HG03342 (cell line): Measurements from ENCODE around the gene ACTL9.
"Not testable (repeated sequence)": the region's sequence is repeated elsewhere in the genome, so short reads cannot be mapped to it uniquely, and the experiment has no call there.

Experiments used
- ATAC-seq: cut with Tn5 transposase; IDR thresholded peaks from one replicate; pipeline ENCODE4 v1.9.1; 2021; ENCODE audit warnings: mild to moderate bottlenecking, moderate library complexity; ENCODE audit not compliant: unreplicated experiment

Gene ACTL9, protein sequence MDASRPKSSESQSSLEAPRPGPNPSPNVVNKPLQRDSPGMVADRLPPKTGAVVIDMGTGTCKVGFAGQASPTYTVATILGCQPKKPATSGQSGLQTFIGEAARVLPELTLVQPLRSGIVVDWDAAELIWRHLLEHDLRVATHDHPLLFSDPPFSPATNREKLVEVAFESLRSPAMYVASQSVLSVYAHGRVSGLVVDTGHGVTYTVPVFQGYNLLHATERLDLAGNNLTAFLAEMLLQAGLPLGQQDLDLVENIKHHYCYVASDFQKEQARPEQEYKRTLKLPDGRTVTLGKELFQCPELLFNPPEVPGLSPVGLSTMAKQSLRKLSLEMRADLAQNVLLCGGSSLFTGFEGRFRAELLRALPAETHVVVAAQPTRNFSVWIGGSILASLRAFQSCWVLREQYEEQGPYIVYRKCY

DNA sequence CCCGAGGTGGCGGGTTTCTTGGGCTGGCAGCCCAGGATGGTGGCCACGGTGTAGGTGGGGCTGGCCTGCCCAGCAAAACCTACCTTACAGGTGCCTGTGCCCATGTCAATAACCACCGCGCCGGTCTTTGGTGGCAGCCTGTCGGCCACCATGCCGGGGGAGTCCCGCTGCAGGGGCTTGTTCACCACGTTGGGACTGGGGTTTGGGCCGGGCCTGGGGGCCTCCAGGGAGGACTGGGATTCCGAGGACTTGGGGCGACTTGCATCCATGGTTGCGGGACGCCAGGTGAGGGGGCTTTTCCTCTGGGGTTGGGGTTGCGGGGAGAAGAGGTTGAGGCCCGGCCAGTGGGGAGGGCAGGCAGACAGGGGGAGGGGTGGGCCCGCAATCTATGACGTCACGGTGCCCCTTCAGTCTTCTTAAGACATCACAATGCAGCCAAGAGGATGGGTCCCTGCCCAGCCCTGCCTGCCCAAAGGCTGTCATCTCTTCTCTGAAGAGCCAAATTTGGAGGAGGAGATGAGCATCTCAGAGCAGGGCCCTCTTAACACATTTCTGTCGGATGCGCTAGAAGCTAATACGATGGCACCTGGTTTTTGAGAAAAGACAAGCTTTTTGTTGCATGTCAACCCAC lies at the start of gene ACTL9:
Gene ACTL9, minus strand, starts transcription at position 363 of the 631 bp plus-strand sequence. Its CDS starts 94 bp downstream, at position 269.
- no peak for ATAC-seq

DNA sequence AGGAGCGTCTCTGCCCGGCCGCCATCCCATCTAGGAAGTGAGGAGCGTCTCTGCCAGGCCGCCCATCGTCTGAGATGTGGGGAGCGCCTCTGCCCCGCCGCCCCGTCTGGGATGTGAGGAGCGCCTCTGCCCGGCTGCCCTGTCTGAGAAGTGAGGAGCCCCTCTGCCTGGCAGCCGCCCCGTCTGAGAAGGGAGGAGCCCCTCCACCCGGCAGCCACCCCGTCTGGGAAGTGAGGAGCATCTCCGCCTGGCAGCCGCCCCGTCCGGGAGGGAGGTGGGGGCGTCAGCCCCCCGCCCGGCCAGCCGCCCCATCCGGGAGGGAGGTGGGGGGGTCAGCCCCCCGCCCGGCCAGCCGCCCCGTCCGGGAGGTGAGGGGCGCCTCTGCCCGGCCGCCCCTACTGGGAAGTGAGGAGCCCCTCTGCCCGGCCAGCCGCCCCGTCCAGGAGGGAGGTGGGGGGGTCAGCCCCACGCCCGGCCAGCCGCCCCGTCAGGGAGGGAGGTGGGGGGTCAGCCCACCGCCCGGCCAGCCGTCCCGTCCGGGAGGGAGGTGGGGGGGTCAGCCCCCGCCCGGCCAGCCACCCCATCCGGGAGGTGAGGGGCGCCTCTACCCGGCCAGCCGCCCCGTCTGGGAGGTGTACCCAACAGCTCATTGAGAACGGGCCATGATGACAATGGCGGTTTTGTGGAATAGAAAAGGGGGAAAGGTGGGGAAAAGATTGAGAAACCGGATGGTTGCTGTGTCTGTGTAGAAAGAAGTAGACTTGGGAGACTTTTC lies 40.9 kb upstream of the ACTL9 start:
- not testable (repeated sequence) for ATAC-seq

DNA sequence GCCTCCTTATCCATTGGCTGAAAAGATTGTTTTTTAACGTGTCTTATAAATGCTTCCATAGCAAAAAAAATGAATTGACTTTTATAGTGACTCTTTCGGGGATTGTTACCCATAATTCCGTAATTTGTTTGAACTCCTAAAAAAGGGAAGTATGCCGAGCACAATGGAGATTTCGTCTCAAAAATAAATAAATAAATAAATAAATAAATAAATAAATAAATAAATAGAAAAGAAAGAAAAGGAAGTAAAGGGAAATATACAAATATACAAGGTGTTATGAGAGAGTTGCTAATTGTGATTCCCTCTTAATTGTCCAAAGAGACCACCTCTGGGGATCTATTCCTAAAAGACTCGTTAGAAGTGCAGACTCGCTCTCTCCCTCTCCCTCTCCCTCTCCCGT lies 39.8 kb upstream of the ACTL9 start:
- no peak for ATAC-seq

DNA sequence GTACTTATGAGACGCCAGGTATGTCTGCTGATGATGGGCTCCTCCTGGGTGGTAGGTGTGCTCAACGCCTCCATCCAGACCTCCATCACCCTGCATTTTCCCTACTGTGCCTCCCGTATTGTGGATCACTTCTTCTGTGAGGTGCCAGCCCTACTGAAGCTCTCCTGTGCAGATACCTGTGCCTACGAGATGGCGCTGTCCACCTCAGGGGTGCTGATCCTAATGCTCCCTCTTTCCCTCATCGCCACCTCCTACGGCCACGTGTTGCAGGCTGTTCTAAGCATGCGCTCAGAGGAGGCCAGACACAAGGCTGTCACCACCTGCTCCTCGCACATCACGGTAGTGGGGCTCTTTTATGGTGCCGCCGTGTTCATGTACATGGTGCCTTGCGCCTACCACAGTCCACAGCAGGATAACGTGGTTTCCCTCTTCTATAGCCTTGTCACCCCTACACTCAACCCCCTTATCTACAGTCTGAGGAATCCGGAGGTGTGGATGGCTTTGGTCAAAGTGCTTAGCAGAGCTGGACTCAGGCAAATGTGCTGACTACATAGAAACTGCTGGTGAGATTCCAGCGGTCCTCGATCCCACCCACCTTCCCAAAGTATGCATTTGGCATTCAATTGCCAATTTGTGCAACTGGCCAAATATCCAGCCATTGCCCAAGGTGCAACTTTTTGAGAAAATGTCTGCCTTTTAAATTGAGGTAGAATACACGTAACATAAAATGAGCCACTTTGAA lies 33.0 kb upstream of the ACTL9 start:
- ATAC-seq: no peak

DNA sequence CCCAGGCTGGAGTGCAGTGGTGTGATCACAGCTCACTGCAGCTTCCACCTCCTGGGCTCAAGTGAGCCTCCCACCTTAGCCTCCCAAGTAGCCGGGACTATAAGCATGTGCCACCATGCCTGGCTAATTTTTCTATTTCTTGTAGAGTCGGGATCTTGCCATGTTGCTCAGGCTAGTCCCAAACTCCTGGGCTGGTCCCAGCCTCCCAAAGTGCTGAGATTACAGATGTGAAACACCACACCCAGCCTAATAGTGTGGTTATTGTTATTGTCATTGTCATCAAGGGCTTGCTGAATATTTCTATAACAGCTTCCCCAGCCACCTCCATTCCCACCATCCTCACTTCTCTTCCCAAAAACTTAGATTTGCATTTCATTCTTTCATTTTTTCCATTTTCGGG lies 25.7 kb upstream of the ACTL9 start:
- no peak for ATAC-seq

DNA sequence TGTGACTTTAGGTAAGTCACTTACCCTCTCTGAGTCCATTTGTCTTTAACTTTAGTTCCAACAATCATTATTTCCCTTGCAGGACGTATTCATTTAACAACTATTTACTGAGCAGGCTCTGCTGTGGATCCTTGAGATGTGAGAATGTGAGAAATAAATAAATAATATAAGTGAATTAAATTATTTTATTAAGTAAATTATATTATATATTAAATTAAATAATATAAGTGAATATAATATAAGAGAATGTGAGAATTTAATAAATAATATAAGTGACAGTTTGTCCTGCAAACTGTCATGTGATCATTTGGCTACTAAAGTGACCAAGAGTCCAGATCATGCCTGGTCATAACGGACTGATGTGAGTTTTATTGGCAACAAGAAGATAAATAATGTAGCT lies 23.4 kb upstream of the ACTL9 start:
- no peak for ATAC-seq

DNA sequence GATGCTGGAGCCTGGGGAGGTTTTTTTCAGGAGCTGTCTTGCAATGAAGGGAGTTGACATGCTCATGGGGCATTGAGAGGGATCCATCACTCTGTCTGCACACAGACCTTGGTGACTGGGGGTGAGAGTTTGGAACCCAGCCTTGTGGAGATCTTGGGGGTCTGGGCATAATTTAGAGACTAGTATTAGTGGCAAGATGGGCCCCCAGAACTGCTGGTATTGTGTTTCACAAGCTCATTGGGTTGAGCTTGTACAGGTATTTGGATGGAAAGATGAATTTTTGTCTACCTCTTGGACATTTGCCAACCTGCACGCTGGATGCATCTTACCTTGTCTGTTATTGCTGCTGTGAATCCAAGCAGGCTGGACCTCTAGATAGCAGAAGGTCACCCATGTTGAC lies 22.7 kb upstream of the ACTL9 start, which contains the start of gene OR2Z1:
Gene OR2Z1, plus strand, starts transcription at position 301 of the 400 bp plus-strand sequence. CDS start 9,395 bp downstream, outside the sequence.
- no peak for ATAC-seq

DNA sequence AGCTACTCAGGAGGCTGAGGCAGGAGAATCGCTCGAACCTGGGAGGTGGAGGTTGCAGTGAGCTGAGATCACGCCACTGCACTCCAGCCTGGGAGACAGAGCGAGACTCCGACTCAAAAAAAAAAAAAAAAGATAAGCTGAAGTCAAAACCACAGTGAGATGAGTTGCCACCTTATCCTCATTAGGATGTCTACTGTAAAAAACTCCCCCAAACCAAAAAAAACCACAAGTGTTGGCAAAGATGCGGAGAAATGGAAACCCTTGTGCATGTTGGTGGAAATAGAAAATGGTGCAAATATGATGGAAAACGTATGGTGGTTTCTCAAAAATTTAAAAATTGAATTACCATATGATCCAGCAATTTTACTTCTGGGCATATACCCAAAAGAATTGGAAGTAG lies 11.7 kb upstream of the ACTL9 start:
- ATAC-seq: not testable (repeated sequence)

DNA sequence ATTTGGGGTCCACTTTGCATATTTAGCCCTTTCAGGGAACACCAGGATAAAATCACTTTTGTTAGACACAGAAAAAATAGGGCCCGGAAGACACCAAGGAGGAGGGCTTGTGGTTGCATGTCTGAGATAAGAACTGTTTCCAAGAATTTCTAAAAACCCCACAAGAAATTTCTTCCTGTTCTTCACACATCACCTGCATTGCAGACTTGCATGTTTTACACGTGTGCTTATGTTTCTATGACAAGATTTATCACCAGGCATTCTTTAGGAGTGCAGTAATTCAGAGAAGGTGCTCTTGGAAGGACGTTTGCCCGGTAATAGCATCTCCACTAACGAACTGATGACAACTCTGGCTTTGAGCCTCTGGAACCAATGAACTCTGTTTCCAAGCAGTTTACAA lies 7.1 kb upstream of the ACTL9 start:
- ATAC-seq: no peak

DNA sequence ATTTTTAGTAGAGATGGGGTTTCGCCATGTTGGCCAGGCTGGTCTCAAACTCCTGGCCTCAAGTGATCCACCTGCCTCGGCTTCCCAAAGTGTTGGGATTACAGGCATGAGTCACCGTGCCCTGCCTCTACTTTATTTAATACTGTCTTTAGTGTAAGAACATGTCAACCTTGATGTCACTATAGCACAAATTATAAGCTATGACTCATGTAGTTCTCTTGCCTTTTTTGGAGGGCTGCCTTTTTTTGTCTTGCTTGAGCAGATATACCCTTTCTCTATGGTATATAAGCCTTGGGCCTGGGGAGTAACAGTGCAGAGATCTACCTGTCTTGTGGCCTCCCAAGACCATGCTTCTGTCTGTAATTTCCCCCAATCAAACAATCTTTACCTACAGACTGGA lies 6.7 kb upstream of the ACTL9 start:
- not testable (repeated sequence) for ATAC-seq

DNA sequence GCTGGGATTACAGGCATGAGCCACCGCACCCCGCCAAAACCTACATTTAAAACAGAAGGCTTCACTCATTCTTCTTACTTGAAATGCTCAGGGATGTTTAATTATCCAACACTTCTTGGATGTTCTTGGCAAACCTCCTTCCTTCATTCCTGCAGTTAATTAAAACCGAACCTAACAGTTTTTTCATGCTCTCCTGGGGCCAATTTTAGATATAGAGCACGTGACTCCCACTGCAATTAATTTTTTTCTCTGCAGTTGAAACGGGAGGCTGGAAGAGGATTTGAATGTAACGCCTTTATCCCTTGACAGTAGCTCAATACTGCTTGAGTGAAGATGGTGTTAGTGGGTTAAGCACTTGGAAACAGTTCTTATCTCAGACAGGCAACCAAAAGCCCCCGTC lies 4.6 kb upstream of the ACTL9 start:
- ATAC-seq: no peak

DNA sequence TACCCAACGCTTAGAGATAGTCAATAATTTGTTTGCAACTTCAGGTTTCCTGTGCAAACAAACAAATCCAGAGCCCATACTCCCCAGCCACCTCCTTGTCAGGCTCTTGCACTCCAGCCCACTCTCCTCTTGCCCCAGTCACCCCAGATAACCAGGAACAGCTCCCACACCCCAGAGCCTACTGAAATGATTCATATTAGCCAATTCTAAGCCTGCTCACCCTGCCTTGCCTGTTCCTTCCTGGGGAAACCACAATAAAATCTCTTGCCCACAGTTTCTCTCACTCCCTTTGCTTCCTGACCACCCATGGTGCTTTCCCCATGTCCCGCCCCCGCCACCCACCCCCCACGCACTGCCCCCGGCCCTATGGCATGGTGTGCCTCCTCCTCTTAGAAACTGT lies 3.8 kb upstream of the ACTL9 start:
- ATAC-seq: no peak

DNA sequence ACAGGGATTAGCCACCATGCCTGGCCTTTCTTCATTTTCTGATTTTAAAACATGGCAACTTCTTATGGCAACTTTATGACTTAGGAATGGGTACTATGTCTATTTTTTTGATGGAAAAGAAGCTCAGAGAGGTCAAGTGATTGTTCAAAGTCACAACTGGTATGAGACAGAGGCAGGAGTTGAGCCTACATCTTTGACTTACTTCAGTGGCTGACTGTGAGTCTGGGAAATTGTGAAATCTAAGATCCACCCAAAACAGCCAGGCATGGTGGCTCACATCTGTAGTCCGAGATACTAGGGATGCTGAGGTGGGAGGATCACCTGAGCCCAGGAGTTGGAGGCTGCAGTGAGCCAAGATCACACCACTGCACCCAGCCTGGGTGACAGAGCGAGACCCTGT lies 2.4 kb upstream of the ACTL9 start:
- ATAC-seq: no peak

DNA sequence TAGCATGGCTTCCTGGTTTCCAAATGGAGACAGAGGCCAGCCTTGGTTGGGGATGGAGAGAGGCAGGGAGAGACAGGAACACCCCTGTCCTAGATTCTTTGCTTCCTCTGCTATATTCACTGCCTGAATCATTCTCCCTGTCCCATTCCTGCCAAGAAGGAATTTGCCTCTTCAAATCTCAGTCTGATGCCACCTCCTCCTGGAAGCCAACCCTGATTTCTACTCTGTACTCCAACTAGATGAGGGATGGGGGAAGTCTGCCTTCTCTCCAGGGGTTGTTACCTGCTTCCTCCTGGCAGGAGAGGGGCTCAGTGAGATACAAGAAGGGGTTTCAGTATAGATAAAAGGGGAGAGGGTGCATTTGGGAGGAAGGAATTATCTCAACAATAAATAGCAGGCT lies 1.3 kb upstream of the ACTL9 start:
- ATAC-seq: no peak

DNA sequence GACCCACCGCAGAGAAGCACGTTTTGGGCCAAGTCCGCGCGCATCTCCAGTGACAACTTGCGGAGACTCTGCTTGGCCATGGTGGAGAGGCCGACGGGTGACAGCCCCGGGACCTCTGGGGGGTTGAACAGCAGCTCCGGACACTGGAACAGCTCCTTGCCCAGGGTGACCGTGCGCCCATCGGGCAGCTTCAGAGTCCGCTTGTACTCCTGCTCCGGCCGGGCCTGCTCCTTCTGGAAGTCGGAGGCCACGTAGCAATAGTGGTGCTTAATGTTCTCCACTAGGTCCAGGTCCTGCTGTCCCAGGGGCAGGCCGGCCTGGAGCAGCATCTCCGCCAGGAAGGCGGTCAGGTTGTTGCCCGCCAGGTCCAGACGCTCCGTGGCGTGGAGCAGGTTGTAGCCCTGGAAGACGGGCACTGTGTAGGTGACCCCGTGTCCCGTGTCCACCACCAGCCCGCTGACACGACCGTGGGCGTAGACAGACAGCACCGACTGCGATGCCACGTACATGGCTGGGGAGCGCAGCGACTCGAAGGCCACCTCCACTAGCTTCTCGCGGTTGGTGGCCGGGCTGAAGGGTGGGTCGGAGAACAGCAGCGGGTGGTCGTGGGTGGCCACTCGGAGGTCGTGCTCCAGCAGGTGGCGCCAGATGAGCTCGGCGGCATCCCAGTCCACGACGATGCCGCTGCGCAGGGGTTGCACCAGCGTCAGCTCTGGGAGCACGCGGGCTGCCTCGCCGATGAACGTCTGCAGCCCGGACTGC lies 743 bp downstream of the ACTL9 start:
- no peak for ATAC-seq

DNA sequence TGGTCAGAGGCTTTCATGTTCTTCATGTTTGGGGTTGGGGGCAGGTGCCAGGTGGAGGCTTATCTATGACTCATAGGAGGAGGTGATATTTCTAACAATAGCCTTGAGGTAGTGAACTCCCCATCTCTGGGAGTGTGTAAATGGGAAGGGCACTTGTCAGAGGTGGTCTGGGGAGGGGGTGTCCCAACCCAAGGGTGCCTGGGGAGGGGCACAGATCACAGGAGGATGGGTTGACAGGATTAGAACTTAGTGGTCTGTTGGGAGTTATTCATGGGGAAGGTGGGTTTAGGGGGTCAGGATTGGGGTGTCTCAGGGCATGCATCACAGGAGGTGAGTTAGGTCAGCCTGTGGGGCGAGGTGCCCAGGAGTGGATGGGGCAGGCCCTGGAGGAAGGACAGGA lies 1.6 kb downstream of the ACTL9 start:
- ATAC-seq: no peak

DNA sequence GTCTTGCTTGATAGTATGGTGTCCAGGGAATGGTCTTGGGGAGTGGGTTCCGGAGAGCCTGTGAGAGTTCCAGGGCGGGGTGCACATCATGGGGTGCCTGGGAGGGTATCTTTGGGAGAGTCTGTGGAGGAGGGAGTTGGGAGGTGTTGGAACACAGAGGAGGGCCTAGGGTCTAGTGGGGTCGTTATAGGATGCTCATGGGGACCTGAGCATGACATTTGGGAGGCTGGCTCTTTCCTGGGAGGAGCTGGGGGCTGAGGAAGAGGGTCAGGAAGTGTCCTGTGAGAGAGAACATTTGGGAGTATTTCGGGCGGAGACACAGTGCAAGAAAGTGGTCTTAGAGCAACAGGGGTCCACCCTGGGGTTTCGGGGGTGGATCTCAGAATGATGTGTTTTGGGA lies 2.7 kb downstream of the ACTL9 start:
- no peak for ATAC-seq

DNA sequence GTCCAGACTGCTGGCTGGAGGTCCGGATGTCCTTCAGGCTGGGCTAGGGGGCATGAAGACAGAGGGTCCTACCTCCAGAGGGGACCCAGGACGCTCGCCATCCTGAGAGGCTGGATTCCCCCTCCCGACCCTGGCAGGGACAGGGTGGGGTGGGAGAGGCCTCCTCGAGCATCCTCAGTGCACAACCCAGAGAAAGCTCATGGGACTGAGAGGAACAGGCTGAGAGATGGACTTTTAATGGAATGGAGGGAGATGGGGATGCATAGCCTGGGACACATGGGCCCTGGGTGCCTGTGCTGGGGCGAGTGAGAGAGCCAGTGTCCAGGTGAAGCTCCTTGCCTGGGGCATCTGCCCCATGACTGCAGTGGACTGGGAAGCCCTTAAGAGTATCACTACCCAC lies 3.1 kb downstream of the ACTL9 start:
- ATAC-seq: no peak

DNA sequence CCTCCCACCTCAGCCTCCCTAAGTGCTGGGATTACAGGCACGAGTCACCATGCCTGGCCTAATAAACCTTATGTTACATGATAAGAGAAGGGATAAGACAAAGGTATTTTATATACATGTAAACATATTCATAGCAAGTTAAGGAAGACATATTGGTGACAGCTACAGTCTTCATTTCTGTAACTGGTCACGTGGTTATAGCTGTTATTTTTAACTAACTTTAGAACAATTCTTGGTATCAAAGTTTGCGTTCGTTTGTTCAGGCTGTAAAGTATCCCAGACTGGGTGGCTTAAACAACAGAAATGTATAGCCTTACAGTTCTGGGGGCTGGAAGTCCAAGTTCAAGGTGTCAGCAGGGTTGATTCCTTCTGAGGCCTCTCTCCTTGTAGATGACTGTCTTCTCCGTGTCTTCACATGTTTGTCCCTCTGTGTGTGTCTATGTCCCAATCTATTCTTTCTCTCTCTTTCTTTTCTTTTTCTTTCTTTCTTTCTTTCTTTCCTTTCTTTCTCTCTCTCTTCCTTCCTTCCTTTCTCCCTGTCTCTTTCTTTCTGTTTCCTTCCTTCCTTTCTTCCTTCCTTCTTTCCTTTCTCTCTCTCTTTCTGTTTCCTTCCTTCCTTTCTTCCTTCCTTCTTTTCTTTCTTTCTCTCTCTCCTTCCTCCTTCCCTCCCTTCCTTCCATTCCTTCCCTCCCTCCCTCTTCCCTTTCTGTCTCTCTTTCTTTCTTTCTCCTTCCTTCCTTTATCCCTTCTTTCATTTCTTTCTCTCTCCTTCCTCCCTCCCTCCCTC lies 7.6 kb downstream of the ACTL9 start:
- ATAC-seq: no peak
